HG03439 (cell line): Measurements from ENCODE around the gene RNPEPL1.

ENCODE experiments used
- ATAC-seq: cut with Tn5 transposase; IDR thresholded peaks from one replicate; pipeline ENCODE4 v1.9.1; 2021; ENCODE audit warnings: mild to moderate bottlenecking, moderate library complexity; ENCODE audit not compliant: unreplicated experiment

Gene RNPEPL1

DNA sequence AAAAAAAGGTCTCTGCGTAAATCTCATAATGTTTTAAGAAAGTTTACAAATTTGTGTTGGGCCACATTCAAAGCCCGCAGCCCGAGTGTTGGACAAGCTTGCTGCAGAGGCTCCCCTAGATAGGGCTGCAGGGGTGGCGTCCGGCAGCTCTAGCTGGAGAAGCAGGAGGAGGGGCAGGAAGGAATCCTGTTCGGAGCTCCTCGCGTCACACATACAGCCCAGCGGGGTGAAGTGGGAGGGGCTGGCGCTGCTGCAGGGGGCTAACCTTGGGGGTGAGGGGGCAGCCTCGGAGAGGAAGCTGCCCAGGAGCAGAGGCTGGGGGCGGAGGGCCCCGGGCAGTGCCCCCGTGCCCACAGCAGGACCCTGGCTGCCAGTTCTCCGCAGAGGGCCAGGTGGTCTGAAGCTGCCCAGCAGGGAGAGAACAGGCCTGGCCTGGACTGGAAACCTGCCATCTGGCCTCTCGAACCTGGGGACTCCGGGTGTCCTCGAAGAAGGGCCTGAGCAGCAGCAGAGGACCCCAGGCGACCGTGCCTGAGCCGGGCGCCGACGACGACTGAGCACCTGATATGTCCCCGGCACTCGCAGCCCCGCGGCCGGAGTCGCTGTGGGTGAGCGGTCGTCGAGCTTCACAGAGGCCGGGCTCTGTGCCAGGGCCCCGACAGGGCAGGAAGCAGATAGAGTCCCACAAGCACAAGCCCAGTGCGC is 54.4 kb downstream of the RNPEPL1 start:
- ATAC-seq, result no peak

GRCh38 chr2:240623531-240624010 is 55.3 kb downstream of the RNPEPL1 start:
- ATAC-seq, result no peak

DNA sequence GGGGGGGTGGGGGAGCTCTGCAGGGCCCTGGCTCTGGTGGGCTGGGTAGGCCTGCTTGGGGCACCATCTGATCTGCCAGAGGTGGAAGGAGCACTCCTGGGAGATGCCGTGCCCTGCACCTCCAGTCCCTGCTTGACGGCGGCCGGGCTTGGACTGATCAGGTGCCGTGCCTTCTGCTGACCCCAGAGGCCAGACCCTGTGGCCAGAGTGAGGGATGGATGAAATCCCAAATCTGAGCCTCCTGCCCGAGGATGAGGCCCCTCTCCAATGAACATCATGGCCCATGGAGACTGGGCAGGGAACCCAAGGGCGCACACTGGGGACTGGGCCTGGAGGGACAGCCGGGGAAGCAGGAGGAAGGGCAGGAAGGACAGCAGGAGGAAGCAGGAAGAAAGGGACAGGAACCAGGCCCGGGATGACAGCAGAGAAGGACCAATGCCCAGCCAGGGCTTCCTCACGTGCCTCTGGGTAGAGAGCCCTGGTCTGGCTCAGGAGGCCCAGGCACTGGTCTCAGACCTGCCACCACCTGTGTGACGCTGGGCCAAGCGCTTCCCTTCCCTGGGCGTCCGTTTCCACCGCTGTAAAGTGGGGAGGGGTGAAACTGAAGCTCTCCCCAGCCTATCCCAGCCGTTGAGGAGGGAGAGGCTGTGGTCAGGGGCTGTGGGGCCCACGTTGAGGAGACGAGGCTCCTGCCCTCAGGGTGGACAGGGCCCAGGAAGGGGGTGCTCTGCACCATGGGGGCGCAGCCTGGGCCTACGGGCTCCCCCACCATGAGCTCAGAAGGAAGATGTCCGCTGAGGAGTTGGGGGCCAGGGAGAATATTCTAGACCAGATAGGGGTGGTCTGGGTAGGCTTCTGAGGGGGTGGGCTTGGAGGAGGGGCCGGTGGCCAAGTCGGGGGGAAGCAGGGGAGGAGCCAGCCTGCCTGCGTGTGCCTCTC is 56.0 kb downstream of the RNPEPL1 start:
- ATAC-seq, result no peak

DNA sequence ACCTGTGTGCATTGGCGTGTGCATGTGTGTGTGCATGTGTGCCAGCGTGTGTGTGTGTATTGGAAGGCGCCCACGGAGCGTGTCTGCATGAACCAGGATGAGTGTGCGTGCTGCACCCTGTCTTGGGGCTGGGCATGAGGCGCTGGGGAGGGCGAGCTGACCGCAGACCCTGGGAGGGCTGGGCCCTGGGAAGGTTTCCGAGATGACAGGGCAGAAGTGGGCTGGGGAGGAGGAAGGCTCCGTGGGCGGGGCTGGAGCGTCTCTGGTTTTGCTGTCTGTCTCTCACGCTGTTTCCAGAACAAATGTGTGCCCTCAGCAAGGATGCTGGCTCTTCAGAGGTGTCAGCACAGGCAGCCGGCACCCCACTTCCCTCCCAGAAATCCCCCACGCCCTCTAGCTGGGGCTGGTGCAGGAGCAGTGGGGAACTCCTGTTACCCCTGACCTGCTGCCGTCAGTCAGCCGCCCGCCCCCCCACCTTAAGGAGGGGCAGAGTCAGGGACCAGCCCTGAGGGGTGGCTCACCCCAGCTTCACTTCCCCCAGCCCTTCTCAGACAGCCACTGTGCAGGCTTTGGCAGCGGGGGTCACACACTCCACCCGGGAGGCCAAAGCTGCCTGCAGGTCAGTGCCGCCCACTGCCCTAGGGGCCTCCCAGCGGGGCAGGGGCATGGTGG is 56.8 kb downstream of the RNPEPL1 start, which contains the start of gene GPR35:
Gene GPR35, plus strand, starts transcription at position 531 of the 672 bp plus-strand sequence. CDS start 4,473 bp downstream, outside the sequence.
- ATAC-seq, result no peak

DNA sequence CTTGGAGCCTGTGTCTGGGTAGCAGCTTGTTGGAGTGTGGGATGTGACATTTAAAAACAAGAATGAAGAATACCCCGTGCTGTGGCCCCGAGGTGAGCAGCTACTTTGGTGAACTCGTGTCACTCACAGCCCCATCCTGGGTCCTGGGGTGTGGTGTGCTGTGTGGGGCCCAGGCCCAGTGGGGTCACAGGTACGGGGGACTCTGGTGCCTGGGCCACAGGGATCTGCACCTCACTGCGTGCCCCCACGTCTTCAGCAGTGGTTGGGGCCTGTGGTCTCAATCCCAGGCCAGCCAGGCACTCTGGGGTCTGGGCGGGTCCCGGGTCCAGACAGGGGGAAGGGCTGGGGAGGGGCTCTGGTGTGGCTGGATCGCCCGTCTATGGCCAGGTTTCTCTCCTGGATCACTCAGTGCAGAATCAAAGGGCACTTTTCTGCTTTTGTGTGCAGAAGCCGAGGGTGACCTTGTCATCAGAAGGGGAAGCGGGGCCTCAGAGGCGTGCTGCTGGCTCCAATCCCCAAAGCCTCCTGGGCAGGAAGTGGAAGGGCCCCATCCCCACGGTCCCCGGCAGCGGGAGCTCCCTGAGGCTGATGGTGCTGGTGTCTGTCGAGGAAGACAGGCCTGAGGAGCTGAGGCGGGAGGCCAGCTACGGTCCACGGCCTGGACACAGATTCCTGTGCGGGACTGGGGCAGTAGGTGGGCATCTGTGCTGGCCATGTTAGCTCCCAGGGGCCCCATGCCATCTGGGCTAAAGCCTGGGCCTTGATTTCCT is 58.4 kb downstream of the RNPEPL1 start:
- ATAC-seq, result no peak

GRCh38 chr2:240627736-240628506 is 59.6 kb downstream of the RNPEPL1 start:
- no peak for ATAC-seq

GRCh38 chr2:240628507-240628807 is 60.2 kb downstream of the RNPEPL1 start:
- no peak for ATAC-seq

DNA sequence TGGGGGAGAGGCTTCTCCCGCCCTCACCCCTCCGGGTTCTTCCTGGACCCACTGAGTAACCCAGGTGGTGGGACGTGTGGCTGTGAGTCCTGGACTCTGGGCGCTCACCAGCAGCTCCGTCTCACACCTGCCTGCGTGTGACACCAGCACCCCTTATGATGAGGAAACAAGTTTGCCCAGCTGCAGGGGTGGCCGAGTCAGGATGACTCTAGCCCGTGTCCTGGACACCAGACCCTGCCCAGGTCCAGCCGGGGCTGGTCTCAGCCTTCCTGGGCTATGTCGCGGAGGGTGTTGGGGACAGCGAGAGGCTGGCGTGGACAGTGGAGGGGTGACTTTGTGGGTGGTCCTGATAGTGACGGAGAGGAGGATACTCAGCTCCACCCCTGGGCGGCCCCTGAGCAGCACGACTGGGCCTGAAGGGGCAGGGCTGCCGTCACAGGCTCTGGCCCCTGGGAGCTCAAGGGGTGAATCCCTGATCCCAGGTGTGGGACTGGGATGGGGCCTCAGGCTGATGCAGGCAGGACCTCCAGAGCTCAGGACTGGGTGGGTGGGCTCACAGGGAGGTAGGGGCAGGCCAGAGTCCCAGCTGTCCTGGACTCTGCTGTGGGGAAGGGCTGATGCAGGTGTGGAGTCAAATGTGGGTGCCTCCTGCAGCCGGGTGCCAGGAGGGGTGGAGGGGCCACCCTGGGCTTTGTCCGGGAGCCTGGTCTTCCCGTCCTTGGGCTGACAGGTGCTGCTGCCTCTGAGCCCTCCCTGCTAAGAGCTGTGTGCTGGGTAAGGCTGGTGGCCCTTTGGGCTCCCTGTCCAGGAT is 60.7 kb downstream of the RNPEPL1 start:
- ATAC-seq, result no peak

GRCh38 chr2:240629619-240629967 is 61.3 kb downstream of the RNPEPL1 start:
- no peak for ATAC-seq

DNA sequence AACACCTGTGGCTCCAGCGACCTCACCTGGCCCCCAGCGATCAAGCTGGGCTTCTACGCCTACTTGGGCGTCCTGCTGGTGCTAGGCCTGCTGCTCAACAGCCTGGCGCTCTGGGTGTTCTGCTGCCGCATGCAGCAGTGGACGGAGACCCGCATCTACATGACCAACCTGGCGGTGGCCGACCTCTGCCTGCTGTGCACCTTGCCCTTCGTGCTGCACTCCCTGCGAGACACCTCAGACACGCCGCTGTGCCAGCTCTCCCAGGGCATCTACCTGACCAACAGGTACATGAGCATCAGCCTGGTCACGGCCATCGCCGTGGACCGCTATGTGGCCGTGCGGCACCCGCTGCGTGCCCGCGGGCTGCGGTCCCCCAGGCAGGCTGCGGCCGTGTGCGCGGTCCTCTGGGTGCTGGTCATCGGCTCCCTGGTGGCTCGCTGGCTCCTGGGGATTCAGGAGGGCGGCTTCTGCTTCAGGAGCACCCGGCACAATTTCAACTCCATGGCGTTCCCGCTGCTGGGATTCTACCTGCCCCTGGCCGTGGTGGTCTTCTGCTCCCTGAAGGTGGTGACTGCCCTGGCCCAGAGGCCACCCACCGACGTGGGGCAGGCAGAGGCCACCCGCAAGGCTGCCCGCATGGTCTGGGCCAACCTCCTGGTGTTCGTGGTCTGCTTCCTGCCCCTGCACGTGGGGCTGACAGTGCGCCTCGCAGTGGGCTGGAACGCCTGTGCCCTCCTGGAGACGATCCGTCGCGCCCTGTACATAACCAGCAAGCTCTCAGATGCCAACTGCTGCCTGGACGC is 61.9 kb downstream of the RNPEPL1 start:
- no peak for ATAC-seq
